DOHH2 (cell line): ENCODE results near the gene FIGNL2.

Experiments
- EZH2phosphoT487 ChIP-seq: fragments of 200-600 bp; sonication (generic); IDR thresholded peaks from 2 replicates; pipeline ENCODE4 v1.6.1; 2017; ENCODE audit warnings: borderline replicate concordance, mild to moderate bottlenecking, antibody characterized with exemption, low read length, moderate library complexity, mixed read lengths
- TF ChIP-seq, protein P1 (sequence below): fragments of 200-600 bp; sonication (generic); IDR thresholded peaks from one replicate; pipeline ENCODE4 v1.5.1; 2014; ENCODE audit warnings: antibody characterized with exemption, mild to moderate bottlenecking, low read depth, low read length; ENCODE audit not compliant: poor library complexity, severe bottlenecking

DNA sequence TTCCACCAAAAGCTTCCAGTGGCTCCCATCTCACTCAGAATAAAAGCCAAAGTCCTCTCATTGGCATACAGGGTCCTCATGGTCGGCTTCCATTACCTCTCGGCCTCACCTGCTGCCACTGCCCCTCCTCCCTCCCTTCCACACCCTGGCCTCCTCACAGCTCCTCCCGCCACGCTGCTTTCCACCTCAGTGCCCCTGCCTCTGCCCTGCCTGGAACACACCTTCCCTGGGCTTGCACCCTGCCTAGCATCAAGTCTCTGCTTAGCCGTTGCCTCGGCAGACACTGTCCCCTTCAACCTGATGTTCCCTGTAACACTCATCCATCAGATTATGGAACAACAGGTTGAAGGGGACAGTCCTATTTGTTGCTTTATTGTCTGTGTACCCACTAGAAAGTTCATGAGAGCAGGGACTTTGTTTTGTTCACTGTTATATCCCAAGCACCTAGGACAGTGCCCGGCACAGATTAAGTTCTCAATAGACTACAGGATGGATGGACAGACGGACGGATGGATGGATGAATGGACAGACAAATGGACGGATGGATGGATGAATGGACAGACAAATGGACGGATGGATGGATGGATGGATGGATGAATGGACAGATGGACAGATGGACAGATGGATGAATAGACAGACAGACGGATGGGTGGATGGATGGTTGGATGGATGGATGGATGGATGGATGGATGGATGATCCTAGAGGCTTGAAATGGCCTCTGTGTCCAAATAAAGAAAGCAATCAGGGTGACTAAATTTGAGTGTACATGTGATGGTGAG lies 14.9 kb downstream of the FIGNL2 start:
- TF ChIP-seq, protein P1, sequence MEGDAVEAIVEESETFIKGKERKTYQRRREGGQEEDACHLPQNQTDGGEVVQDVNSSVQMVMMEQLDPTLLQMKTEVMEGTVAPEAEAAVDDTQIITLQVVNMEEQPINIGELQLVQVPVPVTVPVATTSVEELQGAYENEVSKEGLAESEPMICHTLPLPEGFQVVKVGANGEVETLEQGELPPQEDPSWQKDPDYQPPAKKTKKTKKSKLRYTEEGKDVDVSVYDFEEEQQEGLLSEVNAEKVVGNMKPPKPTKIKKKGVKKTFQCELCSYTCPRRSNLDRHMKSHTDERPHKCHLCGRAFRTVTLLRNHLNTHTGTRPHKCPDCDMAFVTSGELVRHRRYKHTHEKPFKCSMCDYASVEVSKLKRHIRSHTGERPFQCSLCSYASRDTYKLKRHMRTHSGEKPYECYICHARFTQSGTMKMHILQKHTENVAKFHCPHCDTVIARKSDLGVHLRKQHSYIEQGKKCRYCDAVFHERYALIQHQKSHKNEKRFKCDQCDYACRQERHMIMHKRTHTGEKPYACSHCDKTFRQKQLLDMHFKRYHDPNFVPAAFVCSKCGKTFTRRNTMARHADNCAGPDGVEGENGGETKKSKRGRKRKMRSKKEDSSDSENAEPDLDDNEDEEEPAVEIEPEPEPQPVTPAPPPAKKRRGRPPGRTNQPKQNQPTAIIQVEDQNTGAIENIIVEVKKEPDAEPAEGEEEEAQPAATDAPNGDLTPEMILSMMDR, result no peak
- no peak for TF ChIP-seq EZH2phosphoT487
